Measurements from ENCODE around the gene MYL3. TPM values are rescaled to one million over a fixed set of nuclear protein-coding genes. Genes with fewer than 3 reads are reported as not detected.

MYL3 gene
- total and polyA plus RNA-seq, 2 of the 4 experiments (the other 2 are of a cell fraction) = 0.09 TPM; not detected in 1

DNA sequence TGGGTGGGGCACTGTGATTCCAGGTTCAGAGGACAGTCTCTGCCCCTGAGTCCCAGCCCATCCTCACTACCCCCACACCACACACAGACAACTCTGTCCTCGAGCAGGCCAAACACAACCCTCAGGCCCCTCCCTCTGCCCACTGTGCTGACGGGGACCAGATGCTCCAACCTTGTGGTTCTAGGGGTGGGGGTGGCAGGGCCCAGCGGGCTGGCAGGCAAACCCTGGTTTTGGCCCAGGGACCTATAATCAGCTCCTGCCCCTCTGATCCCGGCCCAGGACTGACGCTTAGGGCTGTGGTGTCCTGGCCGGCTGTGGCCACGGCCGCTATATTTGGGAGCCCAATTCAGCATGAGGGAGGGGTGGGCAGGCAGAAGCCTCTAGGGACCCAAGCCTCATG is 5.0 kb upstream of the MYL3 start:
- Histone ChIP-seq H3K18ac (ENCODE audit: low read depth, low read length) (no peak overlapping the region), H3K4ac (ENCODE audit: low read depth, low read length) (no peak overlapping the region), H3K4me2 (ENCODE audit: low read depth, low read length) (no peak overlapping the region), H4K91ac (ENCODE audit: insufficient read depth, low read depth, low read length) (no peak overlapping the region), H3K36me3 (ENCODE audit: control insufficient read depth, insufficient read depth, low read length) (no peaks in the 10 kb centered on the region), H3K14ac (replicated peaks; ENCODE audit: low read depth, low read length) (no peak overlapping the region), H2AK5ac (ENCODE audit: low read depth, low read length) (no peak overlapping the region), H3K56ac (ENCODE audit: extremely low read depth, insufficient read depth, low read length) (no peak overlapping the region), H2BK5ac (ENCODE audit: low read depth, low read length, poor library complexity, severe bottlenecking) (no peak overlapping the region), H4K8ac (ENCODE audit: low read depth in 2 of 2, low read length in 2 of 2) (no peak overlapping the region), H3K23ac (ENCODE audit: low read depth, low read length) (no peak overlapping the region), H3K9me3 (ENCODE audit: control insufficient read depth, insufficient read depth, low read length) (no peaks in the 10 kb centered on the region), H2AK9ac (replicated peaks; ENCODE audit: low read depth, low read length, poor library complexity) (no peak overlapping the region), H3K79me1 (ENCODE audit: low read depth in 1 of 2, low read length in 2 of 2) (no peaks in the 10 kb centered on the region), H4K5ac (ENCODE audit: low read depth, low read length) (no peak overlapping the region), H2BK120ac (ENCODE audit: low read depth, low read length) (no peak overlapping the region), H3K4me3 (ENCODE audit: insufficient read depth, low read depth, low read length) (no peak overlapping the region), H3K4me1 (ENCODE audit: control insufficient read depth, insufficient read depth, low read length) (no peaks in the 10 kb centered on the region; the same call in 1 of the 2 replicates), H2AFZ (replicated peaks; ENCODE audit: low read length, poor library complexity) (no peak overlapping the region), H2BK15ac (ENCODE audit: low read depth, low read length) (no peak overlapping the region), H4K20me1 (ENCODE audit: insufficient read depth, low read length) (no peaks in the 10 kb centered on the region), H3K27ac (ENCODE audit: insufficient read depth, low read length) (no peak overlapping the region), H3K27me3 (ENCODE audit: control insufficient read depth, insufficient read depth, low read length) (peaks cover 49% of the 10 kb centered on the region), H2BK20ac (ENCODE audit: low read depth, low read length) (no peak overlapping the region), H3K9ac (ENCODE audit: low read depth, low read length) (no peak overlapping the region), H3K9me1 (ENCODE audit: insufficient read depth, low read length) (no peaks in the 10 kb centered on the region)
- ATAC-seq (ENCODE audit: low read depth) (no peak), DNase-seq (no peak)
- intact Hi-C loops (cut with micrococcal nuclease) = loop anchor here (5.0 kb wide), 1 partner anchor 504 kb away; no protein-coding TSS in a partner anchor
- no TSS peak for BruUV-seq (replicated peaks)
- dilution Hi-C loops (cut with HindIII; ENCODE audit: low sequenced_read_pairs, unreplicated experiment) = no loop called here
- TF ChIP-seq CHD1 (IDR thresholded peaks at IDR 0.05; ENCODE audit: low read depth, low read length) = no peak
- TF ChIP-seq BHLHE40 (IDR thresholded peaks at IDR 0.05; ENCODE audit: low read depth, low read length) = no peak
- TF ChIP-seq RCOR1 (IDR thresholded peaks at IDR 0.05; ENCODE audit: insufficient replicate concordance, low read length) = no peak
- TF ChIP-seq RAD21 (IDR thresholded peaks at IDR 0.05; ENCODE audit: low read length) = no peak
- TF ChIP-seq MXI1 (IDR thresholded peaks at IDR 0.05; ENCODE audit: borderline replicate concordance, low read depth, low read length) = no peak
- TF ChIP-seq, protein P1, sequence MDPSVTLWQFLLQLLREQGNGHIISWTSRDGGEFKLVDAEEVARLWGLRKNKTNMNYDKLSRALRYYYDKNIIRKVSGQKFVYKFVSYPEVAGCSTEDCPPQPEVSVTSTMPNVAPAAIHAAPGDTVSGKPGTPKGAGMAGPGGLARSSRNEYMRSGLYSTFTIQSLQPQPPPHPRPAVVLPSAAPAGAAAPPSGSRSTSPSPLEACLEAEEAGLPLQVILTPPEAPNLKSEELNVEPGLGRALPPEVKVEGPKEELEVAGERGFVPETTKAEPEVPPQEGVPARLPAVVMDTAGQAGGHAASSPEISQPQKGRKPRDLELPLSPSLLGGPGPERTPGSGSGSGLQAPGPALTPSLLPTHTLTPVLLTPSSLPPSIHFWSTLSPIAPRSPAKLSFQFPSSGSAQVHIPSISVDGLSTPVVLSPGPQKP (IDR thresholded peaks at IDR 0.05; ENCODE audit: borderline replicate concordance, low read depth, low read length) = no peak
- TF ChIP-seq MAZ (IDR thresholded peaks at IDR 0.05; ENCODE audit: borderline replicate concordance, low read depth, low read length) = no peak
- no peak for TF ChIP-seq SMC3 (IDR thresholded peaks at IDR 0.05; ENCODE audit: low read depth, low read length)
- TF ChIP-seq MAFK (IDR thresholded peaks at IDR 0.05; ENCODE audit: low read depth, low read length) = no peak
- TF ChIP-seq, protein P2, sequence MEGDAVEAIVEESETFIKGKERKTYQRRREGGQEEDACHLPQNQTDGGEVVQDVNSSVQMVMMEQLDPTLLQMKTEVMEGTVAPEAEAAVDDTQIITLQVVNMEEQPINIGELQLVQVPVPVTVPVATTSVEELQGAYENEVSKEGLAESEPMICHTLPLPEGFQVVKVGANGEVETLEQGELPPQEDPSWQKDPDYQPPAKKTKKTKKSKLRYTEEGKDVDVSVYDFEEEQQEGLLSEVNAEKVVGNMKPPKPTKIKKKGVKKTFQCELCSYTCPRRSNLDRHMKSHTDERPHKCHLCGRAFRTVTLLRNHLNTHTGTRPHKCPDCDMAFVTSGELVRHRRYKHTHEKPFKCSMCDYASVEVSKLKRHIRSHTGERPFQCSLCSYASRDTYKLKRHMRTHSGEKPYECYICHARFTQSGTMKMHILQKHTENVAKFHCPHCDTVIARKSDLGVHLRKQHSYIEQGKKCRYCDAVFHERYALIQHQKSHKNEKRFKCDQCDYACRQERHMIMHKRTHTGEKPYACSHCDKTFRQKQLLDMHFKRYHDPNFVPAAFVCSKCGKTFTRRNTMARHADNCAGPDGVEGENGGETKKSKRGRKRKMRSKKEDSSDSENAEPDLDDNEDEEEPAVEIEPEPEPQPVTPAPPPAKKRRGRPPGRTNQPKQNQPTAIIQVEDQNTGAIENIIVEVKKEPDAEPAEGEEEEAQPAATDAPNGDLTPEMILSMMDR (conservative IDR thresholded peaks at IDR 0.05; ENCODE audit: low read depth, low read length) = no peak
- no peak for TF ChIP-seq RFX5 (IDR thresholded peaks at IDR 0.05; ENCODE audit: low read depth, low read length)
- no peak for TF ChIP-seq CEBPB (IDR thresholded peaks at IDR 0.05; ENCODE audit: low read depth, low read length)
- CTCF ChIA-PET = no interaction called here
- no CpG with 5 or more reads among the region's 8 CpGs for WGBS, 2 experiments (ENCODE audit: extremely low coverage in 2 of 2, insufficient read length in 1 of 2)
- POLR2A ChIA-PET (ENCODE audit: unreplicated experiment) = no interaction called here
- in situ Hi-C loops (cut with MboI; ENCODE audit: low sequenced_read_pairs) = no loop called here
